Testis (tissue), 2 donors: ENCODE results near the gene ADAMTS4.

Experiments used
- POLR2A ChIP-seq: fragments of 450-650 bp; IDR thresholded peaks from one replicate; pipeline ENCODE4 v1.6.1; 2017; ENCODE audit warnings: antibody characterized with exemption, mild to moderate bottlenecking, moderate library complexity
- TF ChIP-seq, protein P1 (sequence below), 3 experiments: fragments of 450-650 bp in 2 of 3; fragments of 200-600 bp in 1 of 3; sonication (generic) in 1 of 3; IDR thresholded peaks; one replicate each; pipeline ENCODE4 v1.5.1; 2016 to 2019; ENCODE audit warnings: antibody characterized with exemption in 3 of 3, mild to moderate bottlenecking in 2 of 3, moderate library complexity in 1 of 3

DNA sequence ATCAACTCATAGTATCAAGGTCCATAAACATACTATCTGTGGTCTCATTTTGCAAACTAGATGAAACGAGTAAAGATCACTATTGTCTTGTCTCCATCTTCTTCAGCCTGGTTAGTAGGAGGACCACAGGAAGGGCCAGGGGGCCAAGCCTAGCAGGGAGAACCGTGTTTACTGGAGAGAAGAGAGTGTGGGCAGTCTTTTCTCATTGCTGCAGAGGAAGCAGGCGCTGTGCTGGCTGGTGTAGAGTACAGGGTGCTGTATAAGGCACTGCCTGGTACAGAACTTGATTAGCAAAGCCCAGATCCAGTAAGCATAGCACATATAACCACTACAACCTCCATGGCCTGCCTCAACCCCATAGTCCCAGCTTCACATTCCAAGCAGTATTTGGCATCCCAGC is 11.5 kb downstream of the ADAMTS4 start:
- TF ChIP-seq POLR2A = no peak
- TF ChIP-seq, protein P1, sequence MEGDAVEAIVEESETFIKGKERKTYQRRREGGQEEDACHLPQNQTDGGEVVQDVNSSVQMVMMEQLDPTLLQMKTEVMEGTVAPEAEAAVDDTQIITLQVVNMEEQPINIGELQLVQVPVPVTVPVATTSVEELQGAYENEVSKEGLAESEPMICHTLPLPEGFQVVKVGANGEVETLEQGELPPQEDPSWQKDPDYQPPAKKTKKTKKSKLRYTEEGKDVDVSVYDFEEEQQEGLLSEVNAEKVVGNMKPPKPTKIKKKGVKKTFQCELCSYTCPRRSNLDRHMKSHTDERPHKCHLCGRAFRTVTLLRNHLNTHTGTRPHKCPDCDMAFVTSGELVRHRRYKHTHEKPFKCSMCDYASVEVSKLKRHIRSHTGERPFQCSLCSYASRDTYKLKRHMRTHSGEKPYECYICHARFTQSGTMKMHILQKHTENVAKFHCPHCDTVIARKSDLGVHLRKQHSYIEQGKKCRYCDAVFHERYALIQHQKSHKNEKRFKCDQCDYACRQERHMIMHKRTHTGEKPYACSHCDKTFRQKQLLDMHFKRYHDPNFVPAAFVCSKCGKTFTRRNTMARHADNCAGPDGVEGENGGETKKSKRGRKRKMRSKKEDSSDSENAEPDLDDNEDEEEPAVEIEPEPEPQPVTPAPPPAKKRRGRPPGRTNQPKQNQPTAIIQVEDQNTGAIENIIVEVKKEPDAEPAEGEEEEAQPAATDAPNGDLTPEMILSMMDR (IDR thresholded peaks at IDR 0.05) = no peak
